ENCODE results near the gene PLCH1. TPM values are rescaled to one million over a fixed set of nuclear protein-coding genes. Genes with fewer than 3 reads are reported as not detected.

Gene PLCH1
- total and polyA plus RNA-seq, 9 of the 15 experiments (the other 6 are each of a cell fraction or from before 2014, with no cell fraction given): 0.17 to 0.62 (median 0.40) TPM

DNA sequence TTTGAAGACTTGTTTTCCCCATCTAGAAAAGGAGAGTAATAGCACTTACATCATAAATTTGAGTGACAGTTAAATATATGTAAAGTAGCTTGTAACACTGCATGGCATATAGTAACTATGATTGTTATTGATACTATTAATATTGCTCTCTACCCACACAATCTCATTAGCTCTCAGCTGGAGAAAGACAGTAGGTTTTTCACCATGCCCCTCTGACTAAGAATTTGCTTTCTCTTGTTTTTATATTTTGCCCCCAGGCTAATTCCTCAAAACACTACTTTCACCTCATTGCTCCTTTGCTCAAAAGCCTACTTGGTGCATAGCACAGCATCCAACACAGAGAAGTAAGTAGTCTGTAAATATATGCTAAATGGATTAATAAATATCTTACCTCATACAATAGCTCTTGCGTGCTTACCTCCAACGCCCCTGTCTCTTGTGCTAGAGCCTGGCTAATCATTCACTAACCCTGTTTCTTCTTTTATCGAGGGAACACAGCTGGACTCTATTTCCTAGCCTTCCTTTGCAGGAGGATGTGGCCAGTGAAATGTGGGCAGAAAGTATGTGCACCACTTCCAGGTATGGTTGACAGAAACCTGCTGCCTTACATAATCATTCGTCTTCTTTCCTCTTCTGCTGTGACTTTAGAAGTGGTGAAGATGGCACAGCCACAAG, 190.0 kb downstream of the PLCH1 start:
- BruUV-seq (replicated peaks): no TSS peak
- Histone ChIP-seq H3K9me3 (replicated peaks; ENCODE audit: control insufficient read depth, insufficient read depth, low read depth, low read length) (no peaks in the 10 kb centered on the region), H3K36me3 (ENCODE audit: control insufficient read depth, insufficient read depth, low read length) (no peaks in the 10 kb centered on the region), H3K27ac (ENCODE audit: extremely low read depth, low read depth, low read length) (no peak overlapping the region), H3K79me2 (ENCODE audit: control insufficient read depth, insufficient read depth, low read length) (no peaks in the 10 kb centered on the region), H2AFZ (ENCODE audit: low read depth, low read length) (no peak overlapping the region), H3K4me3 (no peak overlapping the region), H3K4me1 (replicated peaks in 1 of 2; ENCODE audit: control insufficient read depth in 2 of 2, insufficient read depth in 2 of 2, low read length in 2 of 2) (no peaks in the 10 kb centered on the region), H3K4me2 (ENCODE audit: insufficient read depth, low read length) (no peak overlapping the region), H3K9me1 (ENCODE audit: control insufficient read depth, insufficient read depth, low read length) (no peaks in the 10 kb centered on the region), H4K20me1 (replicated peaks; ENCODE audit: control insufficient read depth, insufficient read depth, low read length) (no peaks in the 10 kb centered on the region), H3K9ac (ENCODE audit: insufficient read depth in 1 of 2, low read depth in 2 of 2, low read length in 2 of 2) (no peak overlapping the region), H3K27me3 (ENCODE audit: control insufficient read depth in 2 of 2, insufficient read depth in 2 of 2, low read length in 2 of 2) (peaks cover 0 to 3% of the 10 kb centered on the region in 2 experiments; a peak in 2 of 5 replicates)
- FAIRE-seq: no peak
- in situ Hi-C loops (cut with MboI) (no loop called here), intact Hi-C loops (cut with micrococcal nuclease) (no loop called here)
- WGBS (ENCODE audit: insufficient coverage, low coverage, missing lambda C conversion rate): 0% methylated on average over 4 of the region's 4 CpGs
- CTCF ChIA-PET (ENCODE audit: low intra/inter-chr PET ratio): no interaction called here
- TF ChIP-seq HIVEP1 (CRISPR knock-in tag; IDR thresholded peaks at IDR 0.05) (no peak), POLR2A (conservative IDR thresholded peaks at IDR 0.05) (no peak), ZNF12 (CRISPR knock-in tag; IDR thresholded peaks at IDR 0.05) (no peak), ESRRA (IDR thresholded peaks at IDR 0.05; ENCODE audit: borderline replicate concordance, low read depth) (no peak), CBX3 (IDR thresholded peaks at IDR 0.05; ENCODE audit: borderline replicate concordance in 1 of 2, low read length in 2 of 2) (no peak), ZNF75A (CRISPR knock-in tag; IDR thresholded peaks at IDR 0.05) (no peak), RBBP5 (IDR thresholded peaks at IDR 0.05; ENCODE audit: borderline replicate concordance, insufficient read depth, low read length, poor library complexity, severe bottlenecking) (no peak), ARID2 (IDR thresholded peaks at IDR 0.05) (no peak)
- POLR2A ChIA-PET: no interaction called here
- no peak for DNase-seq (ENCODE audit: extremely low read depth in 1 of 4, low spot score in 3 of 4)
- no peak for ATAC-seq

Measured in K562 (cell line).